Suppressor macrophage treated with lipopolysaccharide for 4 hours (primary cell): ENCODE results near the gene FXR1.
"Not testable (repeated sequence)": the region's sequence is repeated elsewhere in the genome, so short reads cannot be mapped to it uniquely, and the experiment has no call there.

Experiments used
- DNase-seq: peaks from one replicate; pipeline ENCODE4 v3.0.0-alpha.2; 2020

FXR1 gene

GRCh38 chr3:180912304-180913296, at the start of gene FXR1:
TSS of gene FXR1 (plus strand) at chr3:180912670. CDS start at chr3:180912686, 16 bp downstream.
- peak; percentile 90 for DNase-seq

- no peak for DNase-seq
These were observed 42.3 kb upstream of the FXR1 start for GRCh38 chr3:180870008-180870699.

GRCh38 chr3:180871901-180872300, 40.6 kb upstream of the FXR1 start:
- no peak for DNase-seq

GRCh38 chr3:180872430-180872829, 40.0 kb upstream of the FXR1 start:
- DNase-seq = not testable (repeated sequence)

GRCh38 chr3:180875124-180875698, 37.3 kb upstream of the FXR1 start:
- no peak for DNase-seq

GRCh38 chr3:180881065-180881801, 31.2 kb upstream of the FXR1 start:
- no peak for DNase-seq

GRCh38 chr3:180882115-180882514, 30.4 kb upstream of the FXR1 start:
- DNase-seq = no peak

GRCh38 chr3:180888992-180889560, 23.4 kb upstream of the FXR1 start:
- DNase-seq = no peak

GRCh38 chr3:180898572-180898971, 13.9 kb upstream of the FXR1 start:
- DNase-seq = no peak

- no peak for DNase-seq
These were observed 2.9 kb upstream of the FXR1 start for GRCh38 chr3:180909369-180910127.

- no peak for DNase-seq
These were observed 1.6 kb upstream of the FXR1 start for GRCh38 chr3:180910823-180911222.

- no peak for DNase-seq
These were observed 580 bp upstream of the FXR1 start for GRCh38 chr3:180911876-180912303.

GRCh38 chr3:180913581-180914404, 1.3 kb downstream of the FXR1 start:
- DNase-seq = peak; percentile 2

GRCh38 chr3:180918542-180918941, 6.1 kb downstream of the FXR1 start:
- DNase-seq = no peak

- DNase-seq = no peak
These were observed 9.8 kb downstream of the FXR1 start for GRCh38 chr3:180922242-180922641.

- no peak for DNase-seq
These were observed 11.1 kb downstream of the FXR1 start for GRCh38 chr3:180923561-180923960.

GRCh38 chr3:180926526-180926925, 14.1 kb downstream of the FXR1 start:
- no peak for DNase-seq

- DNase-seq = no peak
These were observed 16.9 kb downstream of the FXR1 start for GRCh38 chr3:180929376-180929775.

GRCh38 chr3:180930526-180930925, 18.1 kb downstream of the FXR1 start:
- DNase-seq = no peak

GRCh38 chr3:180932819-180933218, 20.3 kb downstream of the FXR1 start:
- DNase-seq = no peak

- DNase-seq = no peak
These were observed 22.2 kb downstream of the FXR1 start for GRCh38 chr3:180934638-180935037.
